Effector CD4-positive, alpha-beta T cell (primary cell): ENCODE measurements around the gene MMS22L.

ENCODE experiments used
- DNase-seq: peaks from one replicate; pipeline ENCODE4 v3.0.0-alpha.2; 2020

Gene MMS22L

GRCh38 chr6:97141756-97142155 is 141.3 kb downstream of the MMS22L start:
- no peak for DNase-seq

- no peak for DNase-seq
Observed at GRCh38 chr6:97138581-97138980, 144.4 kb downstream of the MMS22L start.

GRCh38 chr6:97136626-97137358 is 146.2 kb downstream of the MMS22L start:
- no peak for DNase-seq

DNA sequence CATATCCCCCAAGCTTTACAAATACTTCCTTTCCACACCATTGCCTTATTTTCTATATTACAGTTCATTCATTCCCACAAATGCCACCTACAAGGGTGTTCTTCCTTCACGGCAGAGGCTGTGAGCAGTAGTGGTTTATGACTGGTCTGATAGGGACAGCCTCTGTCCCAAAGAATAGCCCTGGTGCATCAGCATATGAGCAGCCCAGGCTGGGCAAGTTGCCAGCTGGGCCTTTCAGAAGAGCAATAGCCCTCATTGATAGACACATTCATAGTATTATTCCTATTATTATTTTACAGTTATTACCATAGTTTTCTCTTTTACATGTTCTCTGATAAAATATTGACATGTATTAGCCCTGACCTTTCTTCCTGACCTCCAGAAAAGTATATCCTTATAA is 149.9 kb downstream of the MMS22L start:
- no peak for DNase-seq

GRCh38 chr6:97129106-97129505 is 153.9 kb downstream of the MMS22L start:
- DNase-seq = no peak

GRCh38 chr6:97128507-97128906 is 154.5 kb downstream of the MMS22L start:
- DNase-seq = no peak

- DNase-seq = no peak
Observed at GRCh38 chr6:97123652-97124051, 159.4 kb downstream of the MMS22L start.

GRCh38 chr6:97123112-97123511 is 159.9 kb downstream of the MMS22L start:
- no peak for DNase-seq

DNA sequence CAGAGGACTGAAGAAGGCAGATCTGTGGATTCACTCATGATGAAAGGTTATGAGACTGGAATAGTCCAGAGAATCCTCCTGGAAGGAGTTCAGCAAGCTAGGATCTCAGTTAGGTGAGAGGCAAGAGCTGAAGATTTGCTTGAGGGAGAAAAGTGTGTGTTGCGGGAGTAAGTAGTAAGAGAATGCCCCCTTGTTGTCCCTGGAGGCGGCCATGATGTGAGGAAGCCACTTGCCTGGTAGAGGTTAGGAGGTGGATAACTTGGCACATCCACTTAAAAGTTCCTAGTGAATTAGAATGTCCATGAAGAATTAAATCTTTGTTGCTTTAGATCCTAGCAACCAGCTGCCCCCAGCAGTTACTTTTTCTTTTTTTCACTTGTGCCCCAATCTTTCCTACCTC is 162.5 kb downstream of the MMS22L start:
- DNase-seq = no peak

DNA sequence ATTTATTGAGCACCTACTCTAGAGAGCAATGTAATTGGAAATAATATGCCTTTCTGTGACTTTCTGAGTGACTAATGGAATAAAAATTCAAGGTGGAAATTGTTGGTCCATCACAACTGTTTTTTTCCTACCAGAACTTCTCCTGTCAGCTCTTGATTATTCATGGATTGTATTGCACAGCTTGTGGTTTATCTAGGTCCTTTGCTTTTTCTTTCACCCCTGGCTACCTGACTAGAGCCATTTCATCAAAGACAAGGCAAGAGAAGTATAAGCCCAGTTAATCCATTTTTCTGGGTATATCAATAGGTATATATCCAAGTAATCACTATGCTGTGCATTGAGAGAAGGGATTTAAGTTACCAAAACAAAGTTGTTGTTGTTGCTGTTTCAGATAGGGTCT is 168.4 kb downstream of the MMS22L start:
- DNase-seq = no peak

- no peak for DNase-seq
Observed at GRCh38 chr6:97113170-97113569, 169.8 kb downstream of the MMS22L start.

DNA sequence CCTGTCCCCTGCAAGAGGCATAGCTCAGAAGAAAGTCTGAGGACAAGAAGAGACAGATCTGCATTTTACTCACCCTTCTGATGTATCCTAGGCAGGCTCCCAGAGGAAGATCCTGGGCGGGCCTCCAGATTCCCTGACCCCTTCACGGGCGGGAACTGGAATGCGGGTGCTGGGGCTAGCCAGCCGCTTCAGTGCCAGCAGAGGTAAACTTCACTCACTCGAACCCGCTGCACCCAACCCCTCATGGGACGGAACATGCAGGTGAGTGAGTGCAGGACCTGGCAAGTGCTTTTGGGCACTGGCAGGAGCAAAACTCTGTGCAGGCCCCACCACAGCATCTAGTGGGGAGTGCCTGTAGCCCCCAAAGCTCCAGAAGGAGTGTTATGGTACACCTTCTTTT is 171.8 kb downstream of the MMS22L start:
- DNase-seq = no peak

- DNase-seq = no peak
Observed at GRCh38 chr6:97110626-97111025, 172.4 kb downstream of the MMS22L start.

- no peak for DNase-seq
Observed at GRCh38 chr6:97110149-97110548, 172.9 kb downstream of the MMS22L start.

DNA sequence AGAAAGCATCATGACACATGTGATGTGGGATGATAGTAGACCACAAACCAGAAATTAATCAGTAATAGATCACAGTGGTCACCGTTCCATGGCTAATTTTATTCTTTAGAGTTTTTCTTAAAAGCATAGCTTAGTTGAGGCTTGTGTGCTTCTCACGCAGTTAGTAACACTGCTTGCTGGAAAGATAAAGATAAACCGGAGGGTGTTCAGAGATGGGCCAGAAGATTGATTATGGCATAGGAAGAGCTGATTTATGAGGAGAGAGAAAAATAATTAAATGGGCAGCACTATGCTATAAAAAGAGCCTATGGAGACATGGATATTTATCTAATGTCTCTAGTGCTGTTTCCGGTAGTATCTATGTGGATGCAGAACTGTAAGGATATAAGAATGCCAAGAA is 173.6 kb downstream of the MMS22L start:
- DNase-seq = no peak

- DNase-seq = no peak
Observed at GRCh38 chr6:97102145-97102790, 180.7 kb downstream of the MMS22L start.

- DNase-seq = no peak
Observed at GRCh38 chr6:97100696-97101095, 182.3 kb downstream of the MMS22L start.

DNA sequence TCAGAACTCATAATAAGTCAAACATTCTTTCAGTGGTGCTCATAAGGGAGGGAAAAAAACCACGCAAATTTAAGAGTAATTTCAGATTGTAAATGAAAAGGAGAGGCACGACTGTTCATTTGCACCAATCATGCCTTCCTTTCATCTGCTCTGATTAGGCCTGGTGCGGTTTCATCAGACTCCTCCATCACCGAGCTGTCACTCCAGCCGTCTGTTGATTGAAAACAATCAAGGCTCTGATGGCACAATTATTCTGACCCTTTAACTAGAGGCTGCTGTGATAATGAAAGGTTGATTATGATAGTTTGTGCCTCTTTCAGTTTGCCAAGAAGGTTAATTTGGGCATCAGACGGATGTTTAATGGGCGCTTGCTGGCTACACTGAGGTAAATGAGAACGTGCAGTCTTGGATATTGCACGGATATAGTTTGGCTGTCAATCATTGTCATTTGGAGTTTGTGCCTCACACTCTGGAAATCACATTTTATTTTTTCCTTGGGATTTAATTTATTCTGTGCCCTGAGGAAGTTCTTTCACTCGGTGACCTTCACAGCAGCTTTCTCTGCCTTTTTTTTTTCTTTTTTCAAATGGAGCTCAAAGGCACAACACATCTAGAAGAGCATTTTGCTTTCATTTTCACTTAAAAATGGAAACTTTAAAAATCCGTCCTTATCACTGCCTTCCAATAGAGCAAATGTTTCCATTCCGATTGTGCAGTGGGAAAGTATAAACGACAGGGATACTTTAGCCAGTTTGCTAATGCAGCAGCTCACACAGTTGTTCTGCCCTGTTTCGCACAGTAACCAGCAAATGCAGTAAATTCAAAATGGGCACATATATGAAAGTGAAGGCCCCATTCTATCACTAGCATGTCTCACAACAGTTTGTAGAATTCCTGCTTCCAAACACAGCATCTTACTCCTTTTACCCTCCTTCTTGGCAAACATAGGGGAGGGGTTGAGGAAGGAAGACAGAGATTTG is 185.7 kb downstream of the MMS22L start:
- DNase-seq = no peak

DNA sequence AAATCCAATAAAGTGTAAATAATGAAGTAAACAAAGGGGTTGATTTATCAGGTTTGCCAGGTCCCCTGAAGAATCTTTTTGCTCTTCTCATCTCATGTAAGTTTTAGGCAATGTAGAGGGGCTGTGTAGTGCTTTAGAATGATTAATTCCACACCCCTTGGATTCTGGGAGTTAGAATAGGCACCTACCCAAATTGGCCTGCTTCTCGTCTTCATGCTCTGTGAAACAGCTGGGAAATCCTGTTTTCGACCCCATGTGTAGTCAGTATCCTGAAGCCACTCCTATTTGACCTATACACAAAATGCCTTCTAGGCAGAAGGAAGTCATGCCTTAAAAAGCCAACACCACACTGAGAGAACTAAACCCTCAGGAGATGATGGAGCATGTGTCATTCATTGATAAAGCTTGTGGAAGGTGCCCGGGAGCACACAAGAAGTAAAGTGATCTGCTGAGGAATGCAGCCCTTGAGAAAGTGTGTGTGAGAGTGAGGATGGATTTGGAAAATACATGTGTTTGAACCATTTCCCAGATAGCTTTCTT is 187.6 kb downstream of the MMS22L start:
- DNase-seq = no peak

DNA sequence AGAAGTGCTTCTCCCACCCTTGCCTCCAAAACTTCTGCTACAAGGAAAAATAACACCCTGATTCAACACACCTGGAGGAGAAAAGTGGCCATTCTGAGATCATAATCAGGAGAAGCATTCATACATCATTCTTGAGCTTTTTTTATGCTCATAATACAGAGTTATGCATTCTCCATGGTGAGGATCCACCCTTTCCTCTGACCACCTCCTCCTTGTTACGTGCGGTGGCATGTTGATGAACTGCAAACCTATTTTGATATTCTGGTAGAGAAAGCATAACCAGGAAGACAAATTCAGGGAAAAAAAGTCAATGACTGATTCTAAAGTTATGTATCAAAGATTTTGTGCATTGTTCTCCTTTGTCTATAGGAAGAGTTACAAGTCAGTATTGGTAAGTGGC is 188.6 kb downstream of the MMS22L start:
- no peak for DNase-seq

DNA sequence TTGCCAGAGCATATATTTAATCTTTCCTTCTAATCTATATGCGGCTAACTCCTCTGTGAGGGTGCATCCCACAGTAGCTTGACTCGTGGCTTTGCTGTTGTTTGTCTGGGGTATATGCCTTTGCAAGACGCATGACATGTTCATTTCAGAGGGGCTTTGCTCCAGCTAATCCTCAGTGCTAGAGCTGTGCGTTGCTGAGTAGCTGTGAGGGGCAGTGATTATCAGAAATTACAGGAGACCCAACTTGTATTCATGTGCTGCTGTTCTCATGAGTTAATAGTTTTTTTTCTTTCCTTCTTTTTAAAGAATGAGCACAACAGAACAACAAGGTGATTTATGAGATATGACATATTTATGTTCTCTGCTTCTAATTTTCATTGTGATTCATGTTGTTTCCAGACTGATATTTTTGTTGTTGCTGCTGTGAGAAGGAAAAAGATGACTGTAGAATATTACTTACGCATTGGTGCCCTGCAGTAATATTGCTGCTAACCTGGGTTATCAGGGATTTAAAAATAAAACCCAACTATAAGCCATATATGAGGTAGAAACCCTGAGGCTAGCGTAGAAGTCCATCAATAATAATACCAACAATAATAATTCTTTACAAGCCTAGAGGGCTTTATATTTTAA is 190.2 kb downstream of the MMS22L start:
- no peak for DNase-seq
